ENCODE data around the gene SLC30A1.

Gene SLC30A1

DNA sequence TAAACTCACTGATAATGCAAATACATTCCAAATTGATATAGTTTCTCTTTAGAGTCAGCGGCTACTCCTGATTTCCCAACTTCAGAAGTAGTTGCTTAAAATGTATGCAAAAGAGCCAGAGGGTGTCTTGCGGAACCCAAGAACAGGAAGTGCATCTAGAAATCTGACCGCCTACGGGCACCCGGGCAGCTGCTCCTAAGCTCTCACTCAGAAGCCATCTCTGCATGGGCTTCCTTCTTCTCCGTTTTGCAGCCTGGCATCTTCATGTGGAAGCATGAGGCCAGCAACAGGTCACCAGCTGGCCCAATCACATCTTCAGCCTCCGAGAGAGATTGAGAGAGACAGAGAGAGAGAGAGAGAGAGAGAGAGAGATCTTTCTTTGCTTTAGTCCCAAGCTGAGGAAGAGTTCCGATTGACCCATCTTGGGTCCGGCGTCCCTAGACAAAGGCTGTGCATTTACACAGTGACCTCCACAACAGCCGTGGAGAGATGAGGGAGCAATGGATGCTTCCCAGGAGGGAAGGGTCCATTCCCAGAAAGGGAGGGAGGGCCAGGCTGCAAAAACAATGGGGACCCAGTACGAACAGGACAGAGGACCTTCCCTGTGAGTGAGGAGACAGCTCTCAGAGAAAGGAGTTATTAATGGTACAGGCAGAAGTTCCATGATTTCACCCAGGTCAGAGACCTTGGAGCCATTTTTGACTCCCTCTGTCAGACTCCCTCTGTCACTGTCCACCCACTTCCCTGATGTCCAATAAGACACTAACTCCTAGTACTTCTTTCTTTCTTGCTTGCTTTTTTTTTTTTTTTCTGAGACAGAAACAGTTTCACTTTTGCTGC lies 28.2 kb upstream of the SLC30A1 start:
- DNase-seq, result no peak

DNA sequence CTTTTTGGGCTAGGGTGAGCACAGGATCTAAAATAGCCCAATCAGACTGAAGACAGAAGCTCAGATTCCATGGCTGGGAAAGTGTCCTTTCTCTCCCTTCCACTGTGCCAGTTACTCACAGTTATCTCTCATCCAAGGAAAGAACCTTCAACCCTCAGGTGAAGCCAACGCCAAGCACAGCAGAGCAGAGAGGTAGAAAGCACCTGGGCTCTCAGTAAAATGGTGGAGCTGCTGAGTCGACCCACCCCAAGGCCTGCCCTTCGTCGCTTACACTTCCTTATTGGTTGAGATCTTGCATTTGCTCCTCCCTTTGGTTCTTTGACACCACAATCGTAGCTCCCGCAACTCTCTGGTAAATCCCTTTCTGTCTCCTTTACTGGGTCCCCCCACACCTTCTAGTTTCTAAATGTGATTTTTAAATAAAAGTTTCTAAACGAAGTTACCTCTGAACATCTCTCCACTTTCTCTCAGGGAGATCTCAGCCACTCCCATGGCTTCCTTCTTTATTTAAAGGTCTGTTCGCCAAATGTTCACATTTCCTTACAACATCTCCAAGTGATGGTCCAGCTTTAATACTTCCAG lies 27.5 kb upstream of the SLC30A1 start:
- no peak for DNase-seq

DNA sequence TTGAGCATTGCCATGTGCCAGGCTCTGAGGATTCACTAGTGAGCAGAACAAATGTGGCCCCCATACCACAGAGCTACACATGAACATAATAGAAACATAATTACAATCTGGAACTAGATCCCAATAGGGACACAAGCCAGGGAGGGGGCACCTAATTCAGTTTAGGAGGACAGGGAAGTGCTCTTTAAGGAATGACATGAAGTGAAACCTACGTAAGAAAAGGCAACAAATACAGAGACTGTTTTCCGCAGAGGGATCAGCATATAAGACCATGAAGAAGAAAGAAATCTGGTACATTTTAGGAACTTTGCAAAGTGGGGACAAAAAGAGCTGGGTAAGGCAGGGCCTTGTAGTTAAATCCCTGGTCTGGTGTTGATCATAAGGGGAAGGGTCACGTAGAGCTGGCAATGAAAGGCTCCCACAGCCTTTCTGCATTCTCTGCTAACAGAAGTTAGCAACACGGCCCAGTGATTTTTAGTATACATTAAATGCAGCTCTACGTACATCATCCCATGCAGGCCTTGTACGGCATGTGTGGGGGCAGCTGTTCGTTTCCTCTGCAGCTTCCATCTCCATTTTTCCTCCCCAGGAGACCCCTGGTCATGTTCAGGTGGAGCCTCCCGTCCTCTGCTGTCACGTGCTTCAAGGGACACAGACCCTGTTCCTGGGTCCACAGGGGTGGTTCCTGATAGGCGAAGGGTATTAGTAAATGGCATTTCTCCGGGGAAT lies 26.8 kb upstream of the SLC30A1 start:
- no peak for DNase-seq

DNA sequence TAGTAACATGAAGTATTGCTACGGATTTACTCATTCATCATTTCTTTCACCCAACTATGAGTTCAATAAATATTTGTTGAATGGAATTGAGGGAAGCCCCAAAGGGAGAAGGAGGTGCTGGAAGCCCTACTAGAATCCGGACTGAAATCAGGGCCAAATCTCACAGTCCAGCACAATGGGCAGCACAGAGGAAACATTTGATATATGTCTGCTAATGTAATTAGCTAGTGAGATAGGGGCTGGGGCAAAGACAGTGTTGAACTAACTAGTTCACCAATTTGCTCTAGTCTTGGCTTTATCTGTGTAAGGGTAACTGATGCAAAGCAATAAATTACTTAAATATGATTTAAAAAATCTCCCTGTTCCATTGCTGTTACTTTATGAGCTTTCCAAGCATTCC lies 26.1 kb upstream of the SLC30A1 start:
- no peak for DNase-seq

DNA sequence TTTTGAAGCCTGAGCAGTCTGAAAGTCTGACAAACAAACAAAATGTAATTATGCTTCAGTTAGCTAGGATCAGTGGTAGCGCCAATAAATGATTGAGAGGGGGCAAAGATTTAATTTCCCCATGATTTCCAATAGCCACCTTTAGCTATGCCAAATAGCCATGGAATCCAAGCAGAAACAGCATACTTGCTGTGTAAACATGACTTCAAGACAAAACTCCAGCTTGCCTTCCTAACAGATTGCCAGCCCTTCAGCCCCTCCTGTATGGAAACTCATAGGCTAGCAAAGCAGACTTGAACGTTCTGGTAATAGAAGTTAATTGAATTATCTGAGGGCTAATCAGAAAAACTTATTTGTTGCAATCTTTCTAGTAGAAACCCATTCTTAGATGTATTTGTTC lies 25.6 kb upstream of the SLC30A1 start:
- no peak for DNase-seq

DNA sequence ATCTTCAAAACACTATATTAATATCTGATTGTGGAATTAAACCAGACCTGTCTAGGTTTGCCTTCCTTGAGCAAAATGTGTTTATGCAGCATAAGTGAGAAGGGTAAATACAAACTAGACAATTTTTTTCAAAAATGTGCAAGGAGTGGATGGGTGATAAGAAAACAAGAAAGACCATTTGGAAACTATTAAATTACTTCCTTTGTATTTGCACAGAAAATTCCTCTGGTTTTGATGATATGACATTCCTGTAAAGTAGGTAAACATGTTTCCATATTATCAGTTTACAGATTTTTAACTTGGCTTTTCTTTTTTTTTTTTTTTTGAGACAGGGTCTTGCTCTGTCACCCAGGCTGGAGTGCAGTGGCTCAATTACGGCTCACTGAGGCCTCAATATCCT lies 24.8 kb upstream of the SLC30A1 start:
- no peak for DNase-seq

DNA sequence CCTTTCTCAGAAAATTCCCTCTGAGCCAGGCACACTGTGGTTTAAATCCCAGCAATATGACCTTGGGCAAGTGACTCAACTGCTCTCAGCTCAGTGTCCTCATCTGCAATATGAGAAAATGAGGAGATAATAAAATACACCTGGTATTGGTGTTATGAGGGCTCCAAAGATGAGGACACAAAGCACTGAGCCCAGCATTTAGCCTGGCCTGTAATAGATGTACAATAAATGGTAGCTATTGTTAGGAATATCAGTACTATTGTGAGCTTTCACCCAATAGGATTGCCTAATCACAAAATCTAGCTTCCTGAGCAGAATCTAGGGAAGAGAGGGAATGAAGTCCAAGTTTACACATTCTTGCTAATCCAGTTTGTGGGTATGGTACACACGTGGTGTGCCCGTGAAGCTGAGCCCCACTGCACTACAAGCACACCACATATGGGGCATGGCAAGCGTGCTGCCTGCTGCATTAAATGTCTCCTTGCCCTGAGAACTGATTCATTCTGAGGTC lies 24.3 kb upstream of the SLC30A1 start:
- no peak for DNase-seq

DNA sequence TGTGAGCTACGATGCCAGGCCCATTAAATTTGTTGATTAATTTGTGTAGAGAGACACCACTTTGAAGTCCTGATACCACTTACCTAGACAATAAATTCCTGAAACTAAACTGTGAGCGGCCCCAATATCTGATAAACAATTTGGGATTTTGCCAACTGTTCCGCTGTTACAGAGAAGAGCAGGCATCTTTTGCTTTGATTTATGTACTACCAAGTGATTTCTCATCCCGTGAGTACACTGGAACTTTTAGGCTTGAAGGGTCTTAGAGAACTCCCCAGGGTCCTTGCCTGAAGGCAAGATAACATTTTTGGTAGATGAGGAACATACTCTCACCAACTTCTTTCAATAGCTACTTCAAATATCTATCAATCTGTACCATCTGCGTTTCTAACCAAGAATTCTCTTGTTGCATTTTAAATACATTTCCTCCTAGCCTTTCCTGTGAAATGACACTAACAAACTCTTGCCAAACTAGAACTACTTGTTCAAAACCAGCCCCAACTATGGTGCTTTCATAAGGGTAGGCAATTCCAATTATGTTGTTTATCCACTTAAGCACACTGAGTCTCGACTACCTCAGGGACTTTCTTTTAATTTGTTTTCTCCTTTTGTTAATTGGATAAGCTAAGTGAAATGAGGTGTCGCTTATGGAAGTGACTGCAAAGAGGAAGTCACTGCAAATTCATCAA lies 23.2 kb upstream of the SLC30A1 start:
- DNase-seq, result no peak

DNA sequence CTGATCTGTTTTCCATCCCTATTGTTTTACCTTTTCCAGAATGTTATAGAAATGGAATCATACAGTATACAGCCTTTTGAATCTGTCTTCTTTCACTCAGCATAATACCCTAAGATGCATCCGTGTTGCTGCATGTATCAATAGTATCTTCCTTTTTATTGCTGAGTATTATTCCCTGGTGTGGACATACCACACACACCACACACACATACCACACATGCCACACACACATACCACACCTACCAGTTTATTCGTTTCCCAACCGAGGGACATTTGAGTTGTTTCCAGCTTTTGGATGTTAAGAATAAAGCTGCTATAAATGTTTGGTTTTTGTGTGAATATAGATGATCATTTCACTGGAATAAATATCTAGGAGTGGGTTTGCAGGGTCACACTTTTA lies 22.2 kb upstream of the SLC30A1 start:
- DNase-seq, result no peak

DNA sequence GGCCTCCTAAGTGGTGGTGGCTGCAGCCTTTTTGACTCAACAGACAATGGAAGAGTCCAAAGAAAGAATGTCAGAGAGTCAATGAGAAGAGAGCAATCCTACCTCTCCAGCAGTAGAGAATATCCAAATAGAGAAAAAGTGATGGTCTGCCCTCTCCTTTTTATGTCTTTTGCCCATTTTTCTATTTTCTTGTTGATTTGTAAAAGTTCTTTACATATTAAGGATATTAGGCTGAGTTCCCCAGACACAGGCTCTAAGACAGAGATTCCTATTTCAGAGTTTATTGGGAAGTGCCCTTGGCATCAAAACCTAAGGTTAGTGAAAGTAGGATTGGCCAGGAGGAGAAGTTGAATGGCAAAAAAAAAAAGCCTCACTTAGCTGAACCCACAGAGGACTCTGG lies 20.3 kb upstream of the SLC30A1 start:
- DNase-seq, result no peak

DNA sequence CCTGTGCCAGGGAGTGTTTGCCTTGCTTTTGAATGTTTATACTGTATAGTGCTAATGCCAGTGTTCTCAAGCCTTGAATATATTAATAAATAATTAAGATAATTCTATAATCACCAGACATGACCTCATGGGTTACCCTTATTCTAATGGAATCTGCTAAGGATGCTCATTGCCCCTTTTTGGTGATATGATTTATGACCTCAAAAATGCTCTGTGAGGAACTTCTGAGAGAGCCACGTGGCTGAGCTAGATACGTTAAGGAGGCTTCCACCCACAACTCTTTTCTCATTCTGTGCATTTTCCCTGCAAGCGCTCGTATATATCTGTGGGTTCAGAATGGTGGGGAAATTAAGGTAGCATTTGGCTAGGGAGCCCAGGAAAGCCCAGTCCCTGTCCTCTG lies 19.6 kb upstream of the SLC30A1 start:
- no peak for DNase-seq

DNA sequence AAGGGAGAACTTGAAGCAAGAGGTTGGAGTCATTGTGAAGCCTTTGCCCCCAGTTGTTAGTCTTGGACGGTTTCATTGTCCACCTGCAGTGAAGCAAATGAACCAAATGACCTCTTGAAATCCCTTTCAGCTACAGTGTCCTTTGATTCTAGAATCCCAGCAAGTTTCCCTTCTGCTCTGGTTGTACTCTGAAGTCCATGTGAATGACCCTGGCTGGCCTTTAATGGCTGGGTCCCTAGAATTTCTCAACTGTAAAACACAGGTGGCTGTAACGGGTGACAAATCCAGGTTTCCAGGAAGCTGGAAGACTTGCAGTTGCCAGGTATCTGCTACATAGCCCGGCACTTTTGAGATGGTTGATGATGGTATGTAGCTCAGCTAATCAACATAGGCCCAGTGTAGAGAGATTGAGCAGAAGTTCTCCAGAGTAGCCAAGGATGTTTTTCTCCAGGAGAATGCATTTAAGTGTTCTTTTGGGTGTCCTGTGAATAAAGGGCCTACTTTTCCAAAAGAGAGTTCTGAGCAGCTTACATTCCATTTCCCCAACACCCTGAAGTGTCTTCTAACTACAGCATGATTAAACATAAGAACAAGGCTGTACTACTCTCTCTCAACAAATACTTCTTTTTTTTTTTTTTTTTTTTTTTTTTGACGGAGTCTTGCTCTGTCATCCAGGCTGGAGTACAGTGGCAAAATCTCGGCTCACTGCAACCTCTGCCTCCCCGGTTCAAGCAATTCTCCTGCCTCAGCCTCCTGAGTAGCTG lies 17.6 kb upstream of the SLC30A1 start:
- DNase-seq, result no peak

DNA sequence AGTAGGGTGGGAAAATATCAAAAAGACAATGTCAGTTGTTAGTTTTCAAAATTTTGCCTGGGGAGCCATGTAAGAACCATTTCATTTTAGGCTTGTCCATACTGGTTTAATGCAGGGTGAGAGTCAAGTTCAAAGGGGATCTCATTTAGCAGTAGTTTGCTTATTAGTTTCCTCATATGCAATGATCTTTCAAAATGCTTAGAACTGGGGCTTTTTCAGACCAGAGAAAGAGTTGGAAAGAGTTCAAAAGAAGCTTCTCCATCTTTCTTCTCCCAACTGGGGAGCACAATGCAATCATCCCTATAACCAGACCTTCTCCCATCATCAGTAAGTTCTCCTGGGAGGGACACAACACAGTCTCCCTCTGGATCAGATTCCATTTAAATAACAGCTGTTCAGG lies 16.5 kb upstream of the SLC30A1 start:
- DNase-seq, result no peak

DNA sequence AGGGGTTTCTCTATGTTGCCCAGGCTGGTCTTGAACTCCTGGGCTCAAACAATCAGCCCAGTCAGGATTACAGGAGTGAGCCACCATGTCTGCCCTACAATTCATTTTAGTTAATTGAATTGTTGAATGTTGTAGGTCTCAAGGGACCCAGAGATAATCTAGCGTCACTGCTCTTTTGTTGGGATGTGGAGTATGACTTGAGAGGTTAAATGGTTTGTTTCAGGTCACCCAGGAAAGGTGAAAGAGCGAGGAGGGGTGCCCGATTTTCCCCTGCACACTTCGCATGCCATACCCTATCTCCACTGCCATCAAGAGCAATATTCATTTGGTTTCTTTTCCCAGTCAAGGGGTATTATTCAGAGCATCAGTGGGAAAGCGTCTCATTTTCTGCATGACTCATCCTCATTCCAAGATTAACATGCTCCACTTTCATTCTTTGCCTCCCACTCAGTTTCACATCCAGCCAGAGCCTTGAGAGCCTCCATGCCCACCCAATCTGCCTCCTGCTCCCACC lies 13.1 kb upstream of the SLC30A1 start:
- no peak for DNase-seq

DNA sequence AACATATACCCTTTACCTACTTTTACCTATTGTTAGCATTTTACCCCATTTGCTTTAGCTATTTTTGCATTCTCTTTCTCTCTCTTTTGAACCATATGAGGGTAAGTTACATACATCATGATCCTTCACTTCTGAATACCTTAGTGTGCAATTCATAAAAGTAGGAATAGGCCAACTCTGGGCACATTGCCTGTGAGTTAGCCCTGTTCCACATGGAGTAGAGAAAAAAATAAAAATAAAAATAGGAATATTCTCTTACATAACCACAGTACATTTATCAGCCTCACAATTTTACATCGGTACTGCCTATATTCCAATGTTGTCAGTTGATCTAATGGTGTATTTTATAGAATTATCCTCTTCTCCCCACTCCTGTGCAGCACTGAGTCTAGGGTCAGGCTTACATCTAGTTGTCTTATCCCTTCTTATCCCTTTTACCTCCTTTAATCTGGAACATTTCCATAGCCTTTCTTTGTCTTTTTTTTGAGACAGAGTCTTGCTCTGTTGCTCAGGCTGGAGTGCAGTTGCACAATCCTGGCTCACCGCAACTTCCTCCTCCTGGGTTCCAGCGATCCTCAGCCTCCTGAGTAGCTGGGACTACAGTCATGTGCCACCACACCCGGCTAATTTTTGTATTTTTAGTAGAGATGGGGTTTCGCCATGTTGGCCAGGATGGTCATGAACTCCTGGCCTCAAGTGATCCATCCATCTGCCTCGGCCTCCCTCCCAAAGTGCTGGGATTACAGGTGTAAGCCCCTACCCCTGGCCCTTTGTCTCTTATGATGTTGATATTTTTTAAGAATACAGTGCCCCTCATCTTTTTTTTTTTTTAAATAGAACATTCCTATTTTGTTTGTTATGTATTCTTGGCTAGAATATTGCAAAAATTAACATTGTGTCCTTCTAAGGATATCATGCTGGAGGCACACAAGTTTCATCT lies 11.1 kb upstream of the SLC30A1 start:
- peak; percentile 61 for DNase-seq

DNA sequence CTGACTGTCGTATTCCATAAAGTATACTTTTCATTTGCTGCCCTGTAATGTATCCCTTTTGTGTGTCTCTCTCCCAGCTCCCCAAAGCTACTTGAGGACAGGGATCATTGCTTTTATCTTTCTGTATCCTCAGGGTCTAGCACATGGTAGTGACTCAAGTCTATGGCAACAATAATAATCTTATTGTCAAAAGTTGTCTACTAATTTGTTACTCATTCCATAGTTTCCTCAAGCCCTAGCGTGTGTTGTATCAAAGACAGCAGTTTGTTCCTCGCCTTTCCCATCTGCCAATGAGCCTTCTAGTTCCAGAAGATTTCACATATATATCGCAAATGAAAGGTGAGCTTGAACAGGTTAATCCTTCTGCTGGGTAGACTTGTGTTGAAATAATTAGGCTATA lies 9.8 kb upstream of the SLC30A1 start:
- no peak for DNase-seq

DNA sequence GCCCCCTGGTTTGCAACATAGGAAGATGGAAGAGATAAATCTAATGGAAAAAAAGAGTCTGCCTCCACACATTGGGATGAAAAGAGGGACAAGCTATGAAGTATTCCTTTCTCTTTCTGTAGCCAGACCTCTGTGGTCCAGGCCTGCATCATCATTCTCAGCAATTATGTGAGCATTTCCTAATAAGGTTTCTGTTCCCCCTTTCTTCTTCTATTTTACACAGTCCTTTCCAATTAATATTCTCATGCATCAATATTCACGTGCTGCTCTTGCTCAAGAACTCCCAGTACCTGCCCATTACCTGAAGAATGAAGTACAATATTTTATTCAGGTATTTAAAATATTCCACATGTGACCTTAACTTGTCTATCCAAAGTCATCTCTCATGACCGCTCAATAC lies 8.2 kb upstream of the SLC30A1 start:
- DNase-seq, result no peak

DNA sequence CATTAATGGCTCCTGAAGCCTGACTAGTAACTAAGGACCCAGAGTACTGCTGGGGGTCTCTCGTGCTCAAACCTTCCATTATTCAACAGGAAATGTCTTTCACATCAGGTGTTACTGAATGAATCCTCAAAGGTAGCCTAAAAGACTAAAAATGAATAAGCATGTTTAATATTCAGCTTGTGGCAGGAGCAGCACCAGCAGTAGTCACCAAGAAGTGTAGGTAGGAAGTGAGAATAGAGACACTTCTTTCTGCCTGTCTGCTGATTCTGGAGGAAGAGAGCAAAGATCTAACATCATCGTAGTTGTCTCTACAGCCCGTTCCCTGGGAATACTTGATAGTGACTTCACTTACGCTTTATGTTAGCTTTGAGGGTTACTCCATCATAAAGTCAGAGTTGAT lies 7.6 kb upstream of the SLC30A1 start:
- DNase-seq, result no peak

DNA sequence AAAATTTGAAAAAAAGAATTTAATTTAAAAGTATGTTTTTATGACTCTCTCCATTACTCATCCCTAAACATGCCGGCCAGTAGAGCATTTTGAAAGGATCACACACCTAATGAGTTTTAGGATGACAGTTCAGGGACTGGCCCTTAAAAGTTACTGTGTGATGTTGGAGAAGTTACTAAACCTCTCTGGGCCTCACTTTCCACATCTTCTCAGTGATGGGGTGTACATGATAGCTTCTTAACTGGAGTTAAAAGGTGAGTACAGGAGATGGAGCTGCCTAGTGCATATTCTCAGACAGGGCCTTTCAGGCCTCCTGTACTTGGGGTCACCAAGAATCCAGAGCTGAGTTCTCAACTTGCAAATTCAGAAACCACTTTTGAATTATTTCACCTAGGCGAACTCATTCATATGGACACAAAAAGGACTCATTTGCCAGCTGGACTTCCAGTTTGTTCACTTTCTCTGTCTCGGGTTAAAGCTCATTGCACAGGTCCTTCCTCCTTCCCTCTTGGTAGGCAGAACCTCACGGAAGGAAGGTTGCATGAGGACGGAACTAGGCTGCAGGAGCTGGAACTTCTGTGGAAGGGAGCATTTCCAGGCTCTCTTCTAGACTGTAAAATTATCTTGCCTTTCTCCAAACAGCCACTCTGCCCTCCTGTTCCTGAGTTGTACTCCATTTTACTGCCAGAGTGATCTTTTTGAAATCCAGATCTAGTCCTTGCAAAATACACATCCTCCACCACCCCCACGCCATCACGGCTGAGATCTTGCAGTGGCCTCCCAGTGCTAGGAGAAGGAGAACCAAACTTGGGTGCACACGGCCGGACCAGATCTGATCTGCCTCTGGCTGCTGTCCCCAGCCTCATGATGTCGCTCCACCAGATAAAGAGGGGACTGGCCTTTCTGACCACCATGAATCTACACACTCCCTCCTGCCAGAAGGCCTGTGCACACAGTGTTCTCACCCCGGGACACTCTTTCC lies 4.3 kb upstream of the SLC30A1 start:
- DNase-seq, result no peak

DNA sequence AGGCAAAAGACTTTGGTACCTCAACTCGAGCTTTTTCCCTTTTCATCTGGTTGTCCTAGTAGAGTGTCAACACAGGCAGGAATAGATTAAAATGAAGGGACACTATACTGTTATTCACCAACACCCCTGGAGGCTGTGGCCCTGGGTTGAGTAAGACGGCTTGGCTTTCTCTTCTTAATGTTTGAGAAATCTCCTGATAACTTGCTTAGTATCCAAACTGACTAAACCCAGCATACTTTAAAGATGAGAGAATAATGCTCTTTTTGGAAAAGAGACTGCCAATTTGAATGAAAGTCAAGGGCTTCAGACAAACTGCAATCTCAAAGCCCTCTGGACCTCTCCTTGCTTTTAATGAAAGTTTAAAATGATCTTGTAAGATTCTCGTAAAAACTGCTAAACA lies 2.6 kb upstream of the SLC30A1 start:
- no peak for DNase-seq

All from femur (tissue), 1 donor.